PFSK-1 (cell line): ENCODE measurements around the gene CATSPERE. TPM values are rescaled to one million over a fixed set of nuclear protein-coding genes. Genes with fewer than 3 reads are reported as not detected.

ENCODE experiments used
- FOXP2 ChIP-seq: optimal IDR thresholded peaks from 2 replicates; pipeline ENCODE3; 2011; ENCODE audit warnings: borderline replicate concordance, control low read depth, inconsistent platforms; ENCODE audit not compliant: insufficient read depth; ENCODE audit errors: extremely low read length, extremely low read depth
- POLR2AphosphoS5 ChIP-seq: IDR thresholded peaks from 2 replicates; pipeline ENCODE4 v1.6.1; 2012; ENCODE audit warnings: low read depth, mild to moderate bottlenecking, control low read depth, low read length, moderate library complexity
- REST ChIP-seq, 2 experiments: IDR thresholded peaks; 2 replicates each; pipeline versions ENCODE4 v1.6.1 to v1.8.0; 2011 to 2012; ENCODE audit warnings: low read depth in 2 of 2, low read length in 2 of 2, control low read depth in 1 of 2, inconsistent platforms in 1 of 2, mild to moderate bottlenecking in 1 of 2, moderate library complexity in 1 of 2; ENCODE audit not compliant: insufficient read depth in 1 of 2
- SIN3A ChIP-seq: IDR thresholded peaks from 2 replicates; pipeline ENCODE4 v1.6.1; 2012; ENCODE audit warnings: mild to moderate bottlenecking, low read length, moderate library complexity, borderline replicate concordance; ENCODE audit not compliant: insufficient read depth
- TAF1 ChIP-seq: IDR thresholded peaks from 2 replicates; pipeline ENCODE4 v1.6.1; 2012; ENCODE audit warnings: low read length, control low read depth, borderline replicate concordance; ENCODE audit not compliant: insufficient read depth
- polyA plus RNA-seq: library from polyadenylated mRNA; unstranded; fragments of >200 nt; gene quantifications from one replicate; pipeline ENCODE4 v1.2.1, GENCODE V29; 2012; ENCODE audit warnings: low read depth, missing spikeins; ENCODE audit not compliant: insufficient read length

CATSPERE gene
- polyA plus RNA-seq = not detected

GRCh38 chr1:244461245-244462071, at the start of gene CATSPERE:
Gene CATSPERE (plus strand): TSS chr1:244461273. CDS start chr1:244461430, 157 bp downstream.
- TF ChIP-seq FOXP2 (peak; percentile 74), TAF1 (no peak), POLR2AphosphoS5 (peak; percentile 44; the same call in 1 of the 2 replicates), REST (IDR thresholded peaks at IDR 0.05; ENCODE audit: insufficient read depth in 1 of 2, low read depth in 2 of 2, low read length in 2 of 2) (no peak), SIN3A (no peak)

- TF ChIP-seq SIN3A (no peak), TAF1 (no peak), REST (IDR thresholded peaks at IDR 0.05; ENCODE audit: insufficient read depth in 1 of 2, low read depth in 2 of 2, low read length in 2 of 2) (no peak)
Measured at GRCh38 chr1:244412176-244412575, 48.9 kb upstream of the CATSPERE start.

- TF ChIP-seq POLR2AphosphoS5 = no peak
- no peak for TF ChIP-seq SIN3A
- TF ChIP-seq REST (IDR thresholded peaks at IDR 0.05; ENCODE audit: insufficient read depth in 1 of 2, low read depth in 2 of 2, low read length in 2 of 2) = no peak
- no peak for TF ChIP-seq TAF1
- no peak for TF ChIP-seq FOXP2
Measured at GRCh38 chr1:244413736-244414135, 47.3 kb upstream of the CATSPERE start.

- TF ChIP-seq SIN3A (no peak), POLR2AphosphoS5 (no peak), REST (IDR thresholded peaks at IDR 0.05; ENCODE audit: insufficient read depth in 1 of 2, low read depth in 2 of 2, low read length in 2 of 2) (no peak), TAF1 (no peak), FOXP2 (no peak)
Measured at GRCh38 chr1:244414543-244414942, 46.5 kb upstream of the CATSPERE start.

- TF ChIP-seq REST (IDR thresholded peaks at IDR 0.05; ENCODE audit: insufficient read depth in 1 of 2, low read depth in 2 of 2, low read length in 2 of 2) (no peak), POLR2AphosphoS5 (no peak), FOXP2 (no peak), TAF1 (no peak), SIN3A (no peak)
Measured at GRCh38 chr1:244419024-244419423, 42.0 kb upstream of the CATSPERE start.
